HCT116 (cell line): ENCODE measurements around the gene RUNX2. TPM values are rescaled to one million over a fixed set of nuclear protein-coding genes. Genes with fewer than 3 reads are reported as not detected.

Experiments used
- ATAC-seq: fragments of 200-7000 bp; cut with Tn5 transposase; 2 replicates; pipeline ENCODE4 v1.9.1; 2020; ENCODE audit warnings: mild to moderate bottlenecking, moderate library complexity
- BruUV-seq: library from RNA; stranded (reverse); fragments of 400-500 nt; replicated peaks from 2 replicates; lab custom pipeline; 2021; lab: Mats Ljungman, UMichigan
- CTCF ChIA-PET: fragments of 300-600 bp; sonication (Branson Sonifier 250); formaldehyde crosslinking; loops from one replicate; lab custom pipeline; 2021; ENCODE audit warnings: antibody characterized with exemption; lab: Charles Lee
- POLR2A ChIA-PET: fragments of 300-600, 350-600 bp; sonication (Branson Sonifier 250); formaldehyde crosslinking; loops from one replicate; lab custom pipeline; 2021; ENCODE audit warnings: antibody characterized with exemption; lab: Charles Lee
- RAD21 ChIA-PET, 2 experiments: fragments of 300-600 bp; sonication (Branson Sonifier 250); formaldehyde crosslinking; loops; one replicate each; lab custom pipeline; 2023; ENCODE audit warnings: low total read pairs in 2 of 2; ENCODE audit not compliant: uncharacterized antibody in 2 of 2, unreplicated experiment in 2 of 2, low non-redundant PET in 1 of 2; lab: Charles Lee
- DNase-seq: peaks from one replicate; pipeline ENCODE4 v3.0.0-alpha.2; 2010; ENCODE audit warnings: low read depth, low spot score
- H2AFZ ChIP-seq: fragments of 200-600 bp; shearing (Covaris generic), sonication (generic); 2 replicates; pipeline ENCODE4 v1.6.1; 2017; ENCODE audit warnings: low read depth, mixed run types, mixed read lengths, antibody characterized with exemption, low read length; ENCODE audit not compliant: poor library complexity, severe bottlenecking
- H3K27ac ChIP-seq: 2 replicates; pipeline ENCODE4 v1.5.1; 2012; ENCODE audit warnings: low read depth, low read length
- H3K27me3 ChIP-seq: fragments of 200-600 bp; sonication (generic); 2 replicates; pipeline ENCODE4 v1.6.1; 2016; ENCODE audit warnings: mixed run types, low read length, mixed read lengths; ENCODE audit not compliant: insufficient read depth
- H3K36me3 ChIP-seq, 2 experiments: fragments of 200-500 bp in 1 of 2; fragments of 200-600 bp in 1 of 2; sonication (Bioruptor generic) in 1 of 2; sonication (generic) in 1 of 2; 2 replicates each; pipeline versions ENCODE4 v1.5.1 to v1.6.1; 2014 to 2016; ENCODE audit warnings: low read length in 2 of 2, inconsistent platforms in 1 of 2, mixed read lengths in 1 of 2, mixed run types in 1 of 2; ENCODE audit not compliant: insufficient read depth in 2 of 2, control insufficient read depth in 1 of 2
- H3K4me1 ChIP-seq, 2 experiments: fragments of 200-600 bp in 1 of 2; sonication (generic) in 1 of 2; 2 replicates each; pipeline versions ENCODE4 v1.5.1 to v1.6.1; 2012 to 2017; ENCODE audit warnings: low read length in 2 of 2, inconsistent platforms in 1 of 2, mild to moderate bottlenecking in 1 of 2, mixed read lengths in 1 of 2, mixed run types in 1 of 2, moderate library complexity in 1 of 2; ENCODE audit not compliant: insufficient read depth in 2 of 2, control insufficient read depth in 1 of 2
- H3K4me2 ChIP-seq: fragments of 200-600 bp; sonication (generic); 2 replicates; pipeline ENCODE4 v1.6.1; 2017; ENCODE audit warnings: mixed run types, low read length, mixed read lengths
- H3K4me3 ChIP-seq, 2 experiments: fragments of 200-600 bp in 1 of 2; sonication (generic) in 1 of 2; replicated peaks in 1 of 2; 2 replicates each; pipeline ENCODE4 v1.5.1; 2011 to 2016; ENCODE audit warnings: low read length in 2 of 2, control low read depth in 1 of 2, low read depth in 1 of 2, mild to moderate bottlenecking in 1 of 2, mixed read lengths in 1 of 2, mixed run types in 1 of 2
- H3K79me2 ChIP-seq: fragments of 200-600 bp; sonication (generic); 2 replicates; pipeline ENCODE4 v1.6.1; 2017; ENCODE audit warnings: mild to moderate bottlenecking, mixed run types, low read length, moderate library complexity, mixed read lengths; ENCODE audit not compliant: insufficient read depth
- H3K9ac ChIP-seq: fragments of 200-600 bp; sonication (generic); 2 replicates; pipeline ENCODE4 v1.6.1; 2016; ENCODE audit warnings: low read length, mixed read lengths
- H3K9me2 ChIP-seq: fragments of 200-600 bp; sonication (generic), shearing (Covaris generic); 2 replicates; pipeline ENCODE4 v1.6.1; 2017; ENCODE audit warnings: mixed run types, mild to moderate bottlenecking, moderate library complexity; ENCODE audit not compliant: insufficient read depth
- H3K9me3 ChIP-seq, 2 experiments: fragments of 200-500 bp in 1 of 2; fragments of 200-600 bp in 1 of 2; sonication (Bioruptor generic) in 1 of 2; sonication (generic) in 1 of 2; 2 replicates each; pipeline ENCODE4 v1.6.1; 2014 to 2017; ENCODE audit warnings: low read length in 2 of 2, mixed read lengths in 2 of 2, inconsistent platforms in 1 of 2, low read depth in 1 of 2, mild to moderate bottlenecking in 1 of 2, mixed run types in 1 of 2, moderate library complexity in 1 of 2; ENCODE audit not compliant: control insufficient read depth in 1 of 2, insufficient read depth in 1 of 2
- H4K20me1 ChIP-seq: fragments of 200-600 bp; sonication (generic), shearing (Covaris generic); 2 replicates; pipeline ENCODE4 v1.6.1; 2017; ENCODE audit warnings: mixed run types, mild to moderate bottlenecking, moderate library complexity; ENCODE audit not compliant: insufficient read depth
- ATF3 ChIP-seq: IDR thresholded peaks from 2 replicates; pipeline ENCODE4 v1.6.1; 2012
- CBX3 ChIP-seq: IDR thresholded peaks from 2 replicates; pipeline ENCODE4 v1.6.1; 2012; ENCODE audit warnings: low read depth
- CEBPB ChIP-seq: IDR thresholded peaks from 2 replicates; pipeline ENCODE4 v1.6.1; 2012; ENCODE audit warnings: low read depth
- CTCF ChIP-seq, 3 experiments: fragments of 200-600 bp in 1 of 3; sonication (generic) in 1 of 3; IDR thresholded peaks in 2 of 3; conservative IDR thresholded peaks in 1 of 3; 2 replicates each; pipeline ENCODE4 v1.5.1; 2012 to 2017; ENCODE audit warnings: low read depth in 2 of 3, low read length in 2 of 3, antibody characterized with exemption in 1 of 3, borderline replicate concordance in 1 of 3, control low read depth in 1 of 3, mild to moderate bottlenecking in 1 of 3, mixed read lengths in 1 of 3, mixed run types in 1 of 3, moderate library complexity in 1 of 3; ENCODE audit not compliant: insufficient read depth in 1 of 3
- ELF1 ChIP-seq: IDR thresholded peaks from 2 replicates; pipeline ENCODE4 v1.6.1; 2012; ENCODE audit warnings: low read depth, borderline replicate concordance
- EZH2 ChIP-seq: fragments of 200-600 bp; sonication (generic); IDR thresholded peaks from 2 replicates; pipeline ENCODE4 v1.6.1; 2017; ENCODE audit warnings: antibody characterized with exemption, mixed run types
- EZH2phosphoT487 ChIP-seq: fragments of 200-600 bp; IDR thresholded peaks from 2 replicates; pipeline ENCODE4 v1.6.1; 2018; ENCODE audit warnings: antibody characterized with exemption, borderline replicate concordance
- FOSL1 ChIP-seq: IDR thresholded peaks from 2 replicates; pipeline ENCODE4 v1.6.1; 2012; ENCODE audit warnings: low read depth
- JUND ChIP-seq: IDR thresholded peaks from 2 replicates; pipeline ENCODE4 v1.6.1; 2012
- MAX ChIP-seq: IDR thresholded peaks from 2 replicates; pipeline ENCODE4 v1.6.1; 2012
- POLR2A ChIP-seq: IDR thresholded peaks from 2 replicates; pipeline ENCODE4 v1.7.0; 2011; ENCODE audit warnings: borderline replicate concordance; ENCODE audit not compliant: insufficient read depth, insufficient read length; ENCODE audit errors: extremely low read depth
- POLR2AphosphoS5 ChIP-seq: IDR thresholded peaks from 2 replicates; pipeline ENCODE4 v1.6.1; 2011; ENCODE audit warnings: mild to moderate bottlenecking, low read depth, low read length, moderate library complexity
- REST ChIP-seq: IDR thresholded peaks from 2 replicates; pipeline ENCODE4 v1.6.1; 2012; ENCODE audit warnings: low read depth
- SP1 ChIP-seq: IDR thresholded peaks from 2 replicates; pipeline ENCODE4 v1.6.1; 2012; ENCODE audit warnings: low read depth
- TCF7L2 ChIP-seq: IDR thresholded peaks from 2 replicates; pipeline ENCODE4 v1.7.0; 2011; ENCODE audit warnings: borderline replicate concordance, inconsistent platforms; ENCODE audit not compliant: insufficient read depth, insufficient read length; ENCODE audit errors: extremely low read depth
- YY1 ChIP-seq: IDR thresholded peaks from 2 replicates; pipeline ENCODE4 v1.6.1; 2011; ENCODE audit warnings: low read length, low read depth, moderate library complexity, mild to moderate bottlenecking; ENCODE audit not compliant: insufficient replicate concordance; ENCODE audit errors: extremely low read depth
- ZBTB33 ChIP-seq: IDR thresholded peaks from 2 replicates; pipeline ENCODE4 v1.6.1; 2011; ENCODE audit warnings: mild to moderate bottlenecking, low read length, moderate library complexity; ENCODE audit not compliant: insufficient replicate concordance; ENCODE audit errors: extremely low read depth
- ZFX ChIP-seq: fragments of 450-650 bp; IDR thresholded peaks from 2 replicates; pipeline ENCODE4 v1.6.1; 2017
- ZNF274 ChIP-seq: fragments of 200-500 bp; sonication (Bioruptor generic); IDR thresholded peaks from 2 replicates; pipeline ENCODE4 v1.6.1; 2014; ENCODE audit warnings: mild to moderate bottlenecking, low read depth, low read length, inconsistent platforms
- intact Hi-C: fragments of 100-400 bp; cut with micrococcal nuclease; formaldehyde crosslinking; loops from 2 replicates; pipeline ENCODE4 v1.10.0; 2022
- total RNA-seq: library from RNA; stranded (reverse); gene quantifications from one replicate; pipeline ENCODE4 v1.2.1, GENCODE V29; 2021; ENCODE audit not compliant: unreplicated experiment

The RUNX2 gene
- total RNA-seq, 1 experiment from 2014 or later: 1.1 TPM

- no peak for DNase-seq
- no peak for ATAC-seq
- Histone ChIP-seq H3K9me2 (no peaks in the 10 kb centered on the region), H2AFZ (no peak overlapping the region), H3K36me3 (no peaks in the 10 kb centered on the region), H3K4me3 (no peak overlapping the region), H3K9ac (no peak overlapping the region), H3K79me2 (no peaks in the 10 kb centered on the region), H3K9me3 (no peaks in the 10 kb centered on the region), H3K4me1 (peaks cover 4 to 12% of the 10 kb centered on the region in 2 experiments; a peak in 3 of 4 replicates), H3K27me3 (no peaks in the 10 kb centered on the region), H3K4me2 (no peak overlapping the region), H3K27ac (no peak overlapping the region), H4K20me1 (no peaks in the 10 kb centered on the region)
- ChIA-PET RAD21 (no interaction called here), POLR2A (no interaction called here), CTCF (no interaction called here)
- TF ChIP-seq FOSL1 (no peak), SP1 (no peak), ZNF274 (no peak), POLR2AphosphoS5 (no peak), CBX3 (no peak), ELF1 (no peak), EZH2 (no peak), CEBPB (no peak), ZBTB33 (no peak), REST (no peak), TCF7L2 (no peak), ZFX (no peak), POLR2A (no peak), MAX (no peak), JUND (no peak), YY1 (no peak), ATF3 (no peak), CTCF (IDR thresholded peaks at IDR 0.05 in 2 of 3, conservative IDR thresholded peaks at IDR 0.05 in 1 of 3; ENCODE audit: borderline replicate concordance in 1 of 3, insufficient read depth in 1 of 3, low read depth in 2 of 3, low read length in 2 of 3) (no peak), EZH2phosphoT487 (no peak)
- intact Hi-C loops: no loop called here
- BruUV-seq: no TSS peak
Observed at GRCh38 chr6:45512717-45513116, 184.6 kb downstream of the RUNX2 start.
